ENCODE results near the gene FBXL16.

DNA sequence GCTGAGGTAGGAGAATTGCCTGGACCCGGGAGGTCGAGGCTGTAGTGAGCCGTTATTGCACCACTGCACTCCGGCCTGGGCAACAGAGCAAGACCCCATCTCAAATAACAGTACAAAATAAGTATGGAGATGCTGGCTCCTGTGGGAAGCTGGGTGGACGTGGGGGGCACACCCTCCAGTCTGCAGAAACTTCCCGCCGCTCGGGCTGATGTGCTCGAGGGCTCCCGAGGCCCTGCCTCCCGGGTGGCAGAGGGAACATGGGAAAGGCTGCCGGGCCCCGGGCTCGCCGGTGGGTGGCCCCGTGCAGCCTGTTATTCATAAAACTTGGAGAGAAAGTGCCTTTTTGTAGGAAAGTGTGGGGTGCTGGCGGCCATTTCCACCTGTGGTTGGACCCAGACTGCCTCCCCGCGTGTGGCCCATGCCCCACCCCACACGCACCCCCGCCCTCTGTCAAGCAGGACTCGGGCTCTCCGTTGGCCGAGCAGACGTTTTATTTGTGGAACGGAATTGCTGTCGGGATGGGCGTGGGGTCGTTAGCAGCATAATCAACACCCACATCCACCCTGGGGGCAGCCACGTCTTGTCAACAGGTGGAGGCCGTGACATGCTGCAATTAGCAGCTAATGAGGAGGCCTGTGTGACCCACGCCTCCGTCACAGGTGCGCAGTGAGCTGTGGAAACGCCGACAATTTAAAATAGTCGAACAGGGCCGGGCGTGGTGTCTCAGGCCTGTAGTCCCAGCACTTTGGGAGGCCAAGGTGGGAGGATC is 42.6 kb upstream of the FBXL16 start:
- TF ChIP-seq, protein P1, sequence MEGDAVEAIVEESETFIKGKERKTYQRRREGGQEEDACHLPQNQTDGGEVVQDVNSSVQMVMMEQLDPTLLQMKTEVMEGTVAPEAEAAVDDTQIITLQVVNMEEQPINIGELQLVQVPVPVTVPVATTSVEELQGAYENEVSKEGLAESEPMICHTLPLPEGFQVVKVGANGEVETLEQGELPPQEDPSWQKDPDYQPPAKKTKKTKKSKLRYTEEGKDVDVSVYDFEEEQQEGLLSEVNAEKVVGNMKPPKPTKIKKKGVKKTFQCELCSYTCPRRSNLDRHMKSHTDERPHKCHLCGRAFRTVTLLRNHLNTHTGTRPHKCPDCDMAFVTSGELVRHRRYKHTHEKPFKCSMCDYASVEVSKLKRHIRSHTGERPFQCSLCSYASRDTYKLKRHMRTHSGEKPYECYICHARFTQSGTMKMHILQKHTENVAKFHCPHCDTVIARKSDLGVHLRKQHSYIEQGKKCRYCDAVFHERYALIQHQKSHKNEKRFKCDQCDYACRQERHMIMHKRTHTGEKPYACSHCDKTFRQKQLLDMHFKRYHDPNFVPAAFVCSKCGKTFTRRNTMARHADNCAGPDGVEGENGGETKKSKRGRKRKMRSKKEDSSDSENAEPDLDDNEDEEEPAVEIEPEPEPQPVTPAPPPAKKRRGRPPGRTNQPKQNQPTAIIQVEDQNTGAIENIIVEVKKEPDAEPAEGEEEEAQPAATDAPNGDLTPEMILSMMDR (IDR thresholded peaks at IDR 0.05; ENCODE audit: low read depth, low read length, missing input control), result no peak
- TF ChIP-seq, protein P2, sequence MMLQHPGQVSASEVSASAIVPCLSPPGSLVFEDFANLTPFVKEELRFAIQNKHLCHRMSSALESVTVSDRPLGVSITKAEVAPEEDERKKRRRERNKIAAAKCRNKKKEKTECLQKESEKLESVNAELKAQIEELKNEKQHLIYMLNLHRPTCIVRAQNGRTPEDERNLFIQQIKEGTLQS (IDR thresholded peaks at IDR 0.05), result no peak
- TF ChIP-seq, protein P3, sequence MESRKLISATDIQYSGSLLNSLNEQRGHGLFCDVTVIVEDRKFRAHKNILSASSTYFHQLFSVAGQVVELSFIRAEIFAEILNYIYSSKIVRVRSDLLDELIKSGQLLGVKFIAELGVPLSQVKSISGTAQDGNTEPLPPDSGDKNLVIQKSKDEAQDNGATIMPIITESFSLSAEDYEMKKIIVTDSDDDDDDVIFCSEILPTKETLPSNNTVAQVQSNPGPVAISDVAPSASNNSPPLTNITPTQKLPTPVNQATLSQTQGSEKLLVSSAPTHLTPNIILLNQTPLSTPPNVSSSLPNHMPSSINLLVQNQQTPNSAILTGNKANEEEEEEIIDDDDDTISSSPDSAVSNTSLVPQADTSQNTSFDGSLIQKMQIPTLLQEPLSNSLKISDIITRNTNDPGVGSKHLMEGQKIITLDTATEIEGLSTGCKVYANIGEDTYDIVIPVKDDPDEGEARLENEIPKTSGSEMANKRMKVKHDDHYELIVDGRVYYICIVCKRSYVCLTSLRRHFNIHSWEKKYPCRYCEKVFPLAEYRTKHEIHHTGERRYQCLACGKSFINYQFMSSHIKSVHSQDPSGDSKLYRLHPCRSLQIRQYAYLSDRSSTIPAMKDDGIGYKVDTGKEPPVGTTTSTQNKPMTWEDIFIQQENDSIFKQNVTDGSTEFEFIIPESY (IDR thresholded peaks at IDR 0.05), result no peak
- TF ChIP-seq HNF4A (conservative IDR thresholded peaks at IDR 0.05), result no peak
- no peak for TF ChIP-seq HNF4G (IDR thresholded peaks at IDR 0.05)
- no peak for TF ChIP-seq TAF1 (conservative IDR thresholded peaks at IDR 0.05)

All from liver (tissue), 3 donors.